22Rv1 (cell line): ENCODE results near the gene SAV1.

Experiments
- CTCF ChIP-seq: fragments of 450-650 bp; IDR thresholded peaks from 2 replicates; pipeline ENCODE4 v1.5.1; 2017; ENCODE audit warnings: mild to moderate bottlenecking
- ZFX ChIP-seq: fragments of 450-650 bp; IDR thresholded peaks from 2 replicates; pipeline ENCODE4 v1.6.1; 2017; ENCODE audit warnings: antibody characterized with exemption, borderline replicate concordance

DNA sequence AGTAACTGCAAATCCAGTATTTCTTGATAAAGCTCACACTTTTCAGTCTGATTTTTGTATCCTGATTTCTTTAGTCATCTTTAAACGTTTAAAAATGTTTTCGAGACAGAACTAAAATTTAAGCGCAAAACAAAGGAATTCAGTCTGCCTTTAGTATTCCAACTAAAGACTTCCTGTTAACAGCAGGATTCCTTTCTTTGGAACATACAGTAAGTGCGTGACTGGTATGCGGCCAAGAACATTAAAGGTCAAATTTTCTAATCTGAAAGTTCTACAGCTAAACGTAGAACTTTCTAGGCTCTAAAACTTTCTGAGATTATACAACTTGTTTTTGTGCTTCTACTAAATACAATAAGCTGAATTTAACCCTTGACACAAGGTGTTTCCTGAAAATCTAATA, 9.9 kb downstream of the SAV1 start:
- TF ChIP-seq CTCF (no peak), ZFX (no peak)
